Keratinocyte (primary cell): ENCODE data around the gene POMC. TPM values are rescaled to one million over a fixed set of nuclear protein-coding genes. Genes with fewer than 3 reads are reported as not detected.

ENCODE experiments used
- DNase-seq: peaks from one replicate; pipeline ENCODE4 v3.0.0-alpha.2; 2011; ENCODE audit warnings: low read depth, missing footprints, low spot score
- FAIRE-seq: peaks from 2 replicates; lab custom pipeline; 2011; peaks lifted over from hg19 to GRCh38; lab: Jason Lieb, UNC
- H2AFZ ChIP-seq: 2 replicates; pipeline ENCODE4 v1.6.0; 2012; ENCODE audit warnings: low read length, control low read depth, inconsistent platforms; ENCODE audit not compliant: control insufficient read depth
- H3K27ac ChIP-seq: 2 replicates; pipeline ENCODE4 v1.5.1; 2011; ENCODE audit warnings: low read length; ENCODE audit not compliant: control insufficient read depth, insufficient read depth
- H3K27me3 ChIP-seq: 3 replicates; pipeline ENCODE4 v1.6.0; 2011; ENCODE audit warnings: low read length; ENCODE audit not compliant: control insufficient read depth, insufficient read depth; ENCODE audit errors: extremely low read depth
- H3K36me3 ChIP-seq, 2 experiments: 2 replicates in 1 of 2; 3 replicates in 1 of 2; pipeline ENCODE4 v1.5.1; 2011; ENCODE audit warnings: low read length in 2 of 2, mild to moderate bottlenecking in 1 of 2; ENCODE audit not compliant: control insufficient read depth in 2 of 2, insufficient read depth in 2 of 2; ENCODE audit errors: extremely low read depth in 1 of 2
- H3K4me1 ChIP-seq: 3 replicates; pipeline ENCODE4 v1.5.1; 2011; ENCODE audit warnings: low read length; ENCODE audit not compliant: control insufficient read depth, insufficient read depth; ENCODE audit errors: extremely low read depth
- H3K4me2 ChIP-seq: 3 replicates; pipeline ENCODE4 v1.6.0; 2011; ENCODE audit warnings: low read depth, low read length; ENCODE audit not compliant: control insufficient read depth, insufficient read depth; ENCODE audit errors: extremely low read depth
- H3K4me3 ChIP-seq, 3 experiments: fragments of 200-600 bp in 1 of 3; sonication (generic) in 1 of 3; 2 replicates in 2 of 3; 3 replicates in 1 of 3; pipeline ENCODE4 v1.5.1; 2011 to 2016; ENCODE audit warnings: low read length in 3 of 3, mild to moderate bottlenecking in 3 of 3, control low read depth in 2 of 3, inconsistent platforms in 1 of 3, low read depth in 1 of 3, mixed read lengths in 1 of 3, mixed run types in 1 of 3, moderate library complexity in 1 of 3; ENCODE audit not compliant: control insufficient read depth in 2 of 3, insufficient read depth in 2 of 3; ENCODE audit errors: extremely low read depth in 1 of 3
- H3K79me2 ChIP-seq: 2 replicates; pipeline ENCODE4 v1.6.0; 2012; ENCODE audit warnings: low read length; ENCODE audit not compliant: control insufficient read depth, insufficient read depth
- H3K9ac ChIP-seq: 3 replicates; pipeline ENCODE4 v1.6.0; 2011; ENCODE audit warnings: low read length; ENCODE audit not compliant: control insufficient read depth, insufficient read depth; ENCODE audit errors: extremely low read depth
- H3K9me1 ChIP-seq: 3 replicates; pipeline ENCODE4 v1.6.0; 2011; ENCODE audit warnings: low read length; ENCODE audit not compliant: control insufficient read depth, insufficient read depth; ENCODE audit errors: extremely low read depth
- H3K9me3 ChIP-seq: 2 replicates; pipeline ENCODE4 v1.5.1; 2012; ENCODE audit warnings: low read depth, low read length; ENCODE audit not compliant: control insufficient read depth
- H4K20me1 ChIP-seq: 3 replicates; pipeline ENCODE4 v1.6.0; 2011; ENCODE audit warnings: low read length; ENCODE audit not compliant: control insufficient read depth, insufficient read depth; ENCODE audit errors: extremely low read depth
- EZH2 ChIP-seq: IDR thresholded peaks from one replicate; pipeline ENCODE4 v1.6.1; 2012; ENCODE audit warnings: inconsistent platforms, mild to moderate bottlenecking, low read length, moderate library complexity
- dilution Hi-C: fragments of 300-500 bp; cut with MboI; formaldehyde crosslinking; loops from one replicate; pipeline ENCODE4 v1.7.0; 2020; ENCODE audit warnings: low sequenced_read_pairs; ENCODE audit not compliant: extremely low pct_ligation_motif_present
- polyA plus RNA-seq, 5 experiments: library from polyadenylated mRNA; depleted of rRNA in 3 of 5; stranded (reverse) in 3 of 5; stranded (forward) in 1 of 5; unstranded in 1 of 5; fragments of >200 nt; gene quantifications; 1 replicate in 1 of 5; 2 replicates in 3 of 5; 3 replicates in 1 of 5; pipeline versions ENCODE4 v1.2.1 to v1.2.3, GENCODE V29; 2011 to 2012; ENCODE audit warnings: missing spikeins in 2 of 5, low read depth in 1 of 5, low replicate concordance in 1 of 5
- TF ChIP-seq, protein P1 (sequence below), 3 experiments: IDR thresholded peaks in 1 of 3; conservative IDR thresholded peaks in 1 of 3; optimal IDR thresholded peaks in 1 of 3; 2 replicates in 2 of 3; 3 replicates in 1 of 3; pipeline versions ENCODE3 to v1.5.1; 2011; ENCODE audit warnings: low read length in 3 of 3, mild to moderate bottlenecking in 3 of 3, moderate library complexity in 2 of 3, control low read depth in 1 of 3, inconsistent platforms in 1 of 3; ENCODE audit not compliant: insufficient read depth in 2 of 3; ENCODE audit errors: extremely low read depth in 1 of 3

POMC gene
- polyA plus RNA-seq, 1 donor (not counting 4 experiments of a cell fraction or from before 2014, with no cell fraction given) = not detected

DNA sequence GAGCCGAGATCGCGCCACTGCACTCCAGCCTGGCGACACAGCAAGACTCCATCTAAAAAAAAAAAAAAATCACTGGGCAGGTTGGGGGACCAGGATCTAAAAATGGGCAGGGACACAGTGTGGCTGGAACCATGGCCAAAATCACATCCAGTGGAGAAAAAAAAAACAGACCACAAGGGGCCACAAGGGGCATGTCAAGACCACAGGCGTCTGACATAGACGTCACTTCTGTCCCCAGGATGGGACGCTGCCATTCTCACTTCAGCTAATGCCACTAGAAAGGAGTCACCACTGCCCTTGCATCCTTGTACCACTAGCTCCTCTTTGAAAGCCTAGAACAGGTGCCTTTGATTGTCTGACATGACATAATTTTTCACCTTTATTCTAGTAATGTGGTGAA is 2.5 kb upstream of the POMC start:
- H3K36me3 ChIP-seq = no peaks in the 10 kb centered on the region
- no peaks in the 10 kb centered on the region for H3K79me2 ChIP-seq
- no peaks in the 10 kb centered on the region for H3K9me3 ChIP-seq
- dilution Hi-C loops = no loop called here
- DNase-seq = no peak
- no peak for TF ChIP-seq EZH2
- TF ChIP-seq, protein P1, sequence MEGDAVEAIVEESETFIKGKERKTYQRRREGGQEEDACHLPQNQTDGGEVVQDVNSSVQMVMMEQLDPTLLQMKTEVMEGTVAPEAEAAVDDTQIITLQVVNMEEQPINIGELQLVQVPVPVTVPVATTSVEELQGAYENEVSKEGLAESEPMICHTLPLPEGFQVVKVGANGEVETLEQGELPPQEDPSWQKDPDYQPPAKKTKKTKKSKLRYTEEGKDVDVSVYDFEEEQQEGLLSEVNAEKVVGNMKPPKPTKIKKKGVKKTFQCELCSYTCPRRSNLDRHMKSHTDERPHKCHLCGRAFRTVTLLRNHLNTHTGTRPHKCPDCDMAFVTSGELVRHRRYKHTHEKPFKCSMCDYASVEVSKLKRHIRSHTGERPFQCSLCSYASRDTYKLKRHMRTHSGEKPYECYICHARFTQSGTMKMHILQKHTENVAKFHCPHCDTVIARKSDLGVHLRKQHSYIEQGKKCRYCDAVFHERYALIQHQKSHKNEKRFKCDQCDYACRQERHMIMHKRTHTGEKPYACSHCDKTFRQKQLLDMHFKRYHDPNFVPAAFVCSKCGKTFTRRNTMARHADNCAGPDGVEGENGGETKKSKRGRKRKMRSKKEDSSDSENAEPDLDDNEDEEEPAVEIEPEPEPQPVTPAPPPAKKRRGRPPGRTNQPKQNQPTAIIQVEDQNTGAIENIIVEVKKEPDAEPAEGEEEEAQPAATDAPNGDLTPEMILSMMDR (optimal IDR thresholded peaks at IDR 0.05 in 1 of 3, IDR thresholded peaks at IDR 0.05 in 1 of 3, conservative IDR thresholded peaks at IDR 0.05 in 1 of 3; ENCODE audit: extremely low read depth in 1 of 3, insufficient read depth in 2 of 3, low read length in 3 of 3) = no peak
- no peak overlapping the region for H3K4me3 ChIP-seq
- no peaks in the 10 kb centered on the region for H3K9me1 ChIP-seq
- H3K27me3 ChIP-seq = peaks cover 39% of the 10 kb centered on the region
- H3K4me1 ChIP-seq = peaks cover 4% of the 10 kb centered on the region
- no peaks in the 10 kb centered on the region for H4K20me1 ChIP-seq
- no peak for FAIRE-seq
- H3K27ac ChIP-seq = no peak overlapping the region
- H3K4me2 ChIP-seq = no peak overlapping the region
- H3K9ac ChIP-seq = no peak overlapping the region
- H2AFZ ChIP-seq = no peak overlapping the region

- H4K20me1 ChIP-seq = no peaks in the 10 kb centered on the region
- TF ChIP-seq, protein P1 (optimal IDR thresholded peaks at IDR 0.05 in 1 of 3, IDR thresholded peaks at IDR 0.05 in 1 of 3, conservative IDR thresholded peaks at IDR 0.05 in 1 of 3; ENCODE audit: extremely low read depth in 1 of 3, insufficient read depth in 2 of 3, low read length in 3 of 3) = no peak
- TF ChIP-seq EZH2 = peak; percentile 88
- FAIRE-seq (no peak), DNase-seq (no peak)
- H3K9me1 ChIP-seq = no peaks in the 10 kb centered on the region
- peak overlapping the region; percentile 84 for H3K4me2 ChIP-seq
- H3K27ac ChIP-seq = no peak overlapping the region
- H3K79me2 ChIP-seq = no peaks in the 10 kb centered on the region
- H3K9me3 ChIP-seq = no peaks in the 10 kb centered on the region
- no peaks in the 10 kb centered on the region for H3K36me3 ChIP-seq
- H3K4me3 ChIP-seq = peak overlapping the region in 1 of 3 experiments; percentile 42
- H3K4me1 ChIP-seq = peaks cover 4% of the 10 kb centered on the region
- H3K9ac ChIP-seq = no peak overlapping the region
- peaks cover 38% of the 10 kb centered on the region for H3K27me3 ChIP-seq
- dilution Hi-C loops = no loop called here
- H2AFZ ChIP-seq = no peak overlapping the region
Measured at GRCh38 chr2:25169073-25169470, 692 bp upstream of the POMC start.
